WTC11 (cell line): ENCODE measurements around the gene SLC45A3.

Experiments
- CREB1 ChIP-seq: sonication (generic); formaldehyde crosslinking; IDR thresholded peaks from 2 replicates; pipeline ENCODE4 v1.8.0; 2023; ENCODE audit warnings: mild to moderate bottlenecking, missing genetic modification reagents
- ESRRA ChIP-seq: sonication (generic); formaldehyde crosslinking; IDR thresholded peaks from 2 replicates; pipeline ENCODE4 v1.8.1; 2022; ENCODE audit warnings: mild to moderate bottlenecking, missing genetic modification reagents, borderline replicate concordance
- JUN ChIP-seq: sonication (generic); formaldehyde crosslinking; IDR thresholded peaks from 2 replicates; pipeline ENCODE4 v1.8.0; 2023; ENCODE audit warnings: mild to moderate bottlenecking, missing genetic modification reagents
- MXD4 ChIP-seq: fragments of 250-450 bp; sonication (Bioruptor Pico); IDR thresholded peaks from 2 replicates; pipeline ENCODE4 v1.8.0; 2021; ENCODE audit warnings: mild to moderate bottlenecking, moderate library complexity, borderline replicate concordance
- RELA ChIP-seq: sonication (generic); formaldehyde crosslinking; IDR thresholded peaks from 2 replicates; pipeline ENCODE4 v1.8.1; 2022; ENCODE audit warnings: missing genetic modification reagents, mild to moderate bottlenecking, borderline replicate concordance
- TEAD4 ChIP-seq: sonication (generic); formaldehyde crosslinking; IDR thresholded peaks from 2 replicates; pipeline ENCODE4 v1.8.0; 2022; ENCODE audit warnings: mild to moderate bottlenecking, missing genetic modification reagents
- TF ChIP-seq, protein P1 (sequence below): fragments of 200-600 bp; IDR thresholded peaks from 2 replicates; pipeline ENCODE4 v1.8.0; 2022; ENCODE audit warnings: antibody characterized with exemption
- TF ChIP-seq, protein P2 (sequence below): fragments of 250-450 bp; sonication (Bioruptor Pico); IDR thresholded peaks from 2 replicates; pipeline ENCODE4 v2.1.2; 2022; ENCODE audit warnings: mild to moderate bottlenecking, moderate library complexity
- TF ChIP-seq, protein P3 (sequence below): sonication (generic); formaldehyde crosslinking; IDR thresholded peaks from 2 replicates; pipeline ENCODE4 v1.8.1; 2023; ENCODE audit warnings: mild to moderate bottlenecking, moderate library complexity, missing genetic modification reagents
- TF ChIP-seq, protein P4 (sequence below): sonication (generic); formaldehyde crosslinking; IDR thresholded peaks from 2 replicates; pipeline ENCODE4 v1.8.0; 2022; ENCODE audit warnings: mild to moderate bottlenecking, missing genetic modification reagents

DNA sequence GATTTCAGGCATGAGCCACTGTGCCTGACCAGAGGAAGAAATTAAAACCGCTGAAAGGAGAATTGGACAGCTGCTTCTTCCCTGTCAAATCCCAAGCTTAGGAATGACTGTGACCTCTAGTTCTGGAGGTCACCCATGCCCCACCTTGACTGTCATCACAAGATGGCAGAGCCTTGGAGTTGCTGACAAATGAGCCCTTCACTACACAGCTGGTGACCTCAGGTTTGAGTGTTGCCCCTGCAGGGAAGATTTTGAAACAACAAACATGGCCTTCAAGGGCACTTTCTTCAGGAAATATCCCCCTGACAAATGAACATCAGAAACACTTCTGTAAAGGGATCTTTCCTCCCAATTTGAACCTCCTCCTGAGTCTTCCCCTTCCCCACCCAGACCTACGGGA is 6.9 kb upstream of the SLC45A3 start:
- TF ChIP-seq, protein P1, sequence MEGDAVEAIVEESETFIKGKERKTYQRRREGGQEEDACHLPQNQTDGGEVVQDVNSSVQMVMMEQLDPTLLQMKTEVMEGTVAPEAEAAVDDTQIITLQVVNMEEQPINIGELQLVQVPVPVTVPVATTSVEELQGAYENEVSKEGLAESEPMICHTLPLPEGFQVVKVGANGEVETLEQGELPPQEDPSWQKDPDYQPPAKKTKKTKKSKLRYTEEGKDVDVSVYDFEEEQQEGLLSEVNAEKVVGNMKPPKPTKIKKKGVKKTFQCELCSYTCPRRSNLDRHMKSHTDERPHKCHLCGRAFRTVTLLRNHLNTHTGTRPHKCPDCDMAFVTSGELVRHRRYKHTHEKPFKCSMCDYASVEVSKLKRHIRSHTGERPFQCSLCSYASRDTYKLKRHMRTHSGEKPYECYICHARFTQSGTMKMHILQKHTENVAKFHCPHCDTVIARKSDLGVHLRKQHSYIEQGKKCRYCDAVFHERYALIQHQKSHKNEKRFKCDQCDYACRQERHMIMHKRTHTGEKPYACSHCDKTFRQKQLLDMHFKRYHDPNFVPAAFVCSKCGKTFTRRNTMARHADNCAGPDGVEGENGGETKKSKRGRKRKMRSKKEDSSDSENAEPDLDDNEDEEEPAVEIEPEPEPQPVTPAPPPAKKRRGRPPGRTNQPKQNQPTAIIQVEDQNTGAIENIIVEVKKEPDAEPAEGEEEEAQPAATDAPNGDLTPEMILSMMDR, result no peak
- TF ChIP-seq RELA (CRISPR knock-in tag) (no peak), CREB1 (CRISPR knock-in tag) (no peak), JUN (CRISPR knock-in tag) (no peak), ESRRA (CRISPR knock-in tag) (no peak; the same call in 1 of the 2 replicates), MXD4 (CRISPR knock-in tag) (no peak), TEAD4 (CRISPR knock-in tag) (no peak)
- TF ChIP-seq, protein P2, sequence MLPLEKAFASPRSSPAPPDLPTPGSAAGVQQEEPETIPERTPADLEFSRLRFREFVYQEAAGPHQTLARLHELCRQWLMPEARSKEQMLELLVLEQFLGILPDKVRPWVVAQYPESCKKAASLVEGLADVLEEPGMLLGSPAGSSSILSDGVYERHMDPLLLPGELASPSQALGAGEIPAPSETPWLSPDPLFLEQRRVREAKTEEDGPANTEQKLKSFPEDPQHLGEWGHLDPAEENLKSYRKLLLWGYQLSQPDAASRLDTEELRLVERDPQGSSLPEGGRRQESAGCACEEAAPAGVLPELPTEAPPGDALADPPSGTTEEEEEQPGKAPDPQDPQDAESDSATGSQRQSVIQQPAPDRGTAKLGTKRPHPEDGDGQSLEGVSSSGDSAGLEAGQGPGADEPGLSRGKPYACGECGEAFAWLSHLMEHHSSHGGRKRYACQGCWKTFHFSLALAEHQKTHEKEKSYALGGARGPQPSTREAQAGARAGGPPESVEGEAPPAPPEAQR, result no peak
- TF ChIP-seq, protein P3, sequence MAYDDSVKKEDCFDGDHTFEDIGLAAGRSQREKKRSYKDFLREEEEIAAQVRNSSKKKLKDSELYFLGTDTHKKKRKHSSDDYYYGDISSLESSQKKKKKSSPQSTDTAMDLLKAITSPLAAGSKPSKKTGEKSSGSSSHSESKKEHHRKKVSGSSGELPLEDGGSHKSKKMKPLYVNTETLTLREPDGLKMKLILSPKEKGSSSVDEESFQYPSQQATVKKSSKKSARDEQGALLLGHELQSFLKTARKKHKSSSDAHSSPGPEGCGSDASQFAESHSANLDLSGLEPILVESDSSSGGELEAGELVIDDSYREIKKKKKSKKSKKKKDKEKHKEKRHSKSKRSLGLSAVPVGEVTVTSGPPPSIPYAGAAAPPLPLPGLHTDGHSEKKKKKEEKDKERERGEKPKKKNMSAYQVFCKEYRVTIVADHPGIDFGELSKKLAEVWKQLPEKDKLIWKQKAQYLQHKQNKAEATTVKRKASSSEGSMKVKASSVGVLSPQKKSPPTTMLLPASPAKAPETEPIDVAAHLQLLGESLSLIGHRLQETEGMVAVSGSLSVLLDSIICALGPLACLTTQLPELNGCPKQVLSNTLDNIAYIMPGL (CRISPR knock-in tag), result no peak
- TF ChIP-seq, protein P4, sequence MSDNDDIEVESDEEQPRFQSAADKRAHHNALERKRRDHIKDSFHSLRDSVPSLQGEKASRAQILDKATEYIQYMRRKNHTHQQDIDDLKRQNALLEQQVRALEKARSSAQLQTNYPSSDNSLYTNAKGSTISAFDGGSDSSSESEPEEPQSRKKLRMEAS, result no peak
